Measurements from ENCODE around the gene PRADC1.
"Not testable (repeated sequence)": the region's sequence is repeated elsewhere in the genome, so short reads cannot be mapped to it uniquely, and the experiment has no call there.

- not testable (repeated sequence) for TF ChIP-seq CTCF (IDR thresholded peaks at IDR 0.05; ENCODE audit: borderline replicate concordance, extremely low read depth, low read length, poor library complexity, severe bottlenecking); EZH2 (IDR thresholded peaks at IDR 0.05; ENCODE audit: borderline replicate concordance, low read depth, low read length, severe bottlenecking)
Measured at GRCh38 chr2:73262691-73263429, 29.8 kb upstream of the PRADC1 start.

All from DND-41 (cell line).